T-helper 2 cell treated with Interferon-gamma antibody and Interleukin-4, amounts not matched to agents 5 μg/mL and 100 μg/mL, for 36 hours (primary cell): ENCODE results near the gene ROBO1.

Experiments
- DNase-seq: peaks from one replicate; pipeline ENCODE4 v3.0.0; 2021; ENCODE audit warnings: low spot score
- H3K27ac Mint-ChIP-seq: one replicate; pipeline ENCODE4 v1.8.0; 2021; ENCODE audit warnings: mild to moderate bottlenecking, mixed read lengths
- H3K27me3 Mint-ChIP-seq: one replicate; pipeline ENCODE4 v1.8.0; 2021; ENCODE audit warnings: low read depth, mixed read lengths
- H3K36me3 Mint-ChIP-seq: one replicate; pipeline ENCODE4 v1.8.0; 2021; ENCODE audit warnings: low read depth, mixed read lengths
- H3K4me1 Mint-ChIP-seq: one replicate; pipeline ENCODE4 v1.8.0; 2021; ENCODE audit warnings: low read depth, mixed read lengths
- H3K4me3 Mint-ChIP-seq: one replicate; pipeline ENCODE4 v1.8.0; 2022; ENCODE audit warnings: mild to moderate bottlenecking, moderate library complexity, mixed read lengths
- H3K9me3 Mint-ChIP-seq: one replicate; pipeline ENCODE4 v1.8.0; 2021; ENCODE audit warnings: mixed read lengths

ROBO1 gene

DNA sequence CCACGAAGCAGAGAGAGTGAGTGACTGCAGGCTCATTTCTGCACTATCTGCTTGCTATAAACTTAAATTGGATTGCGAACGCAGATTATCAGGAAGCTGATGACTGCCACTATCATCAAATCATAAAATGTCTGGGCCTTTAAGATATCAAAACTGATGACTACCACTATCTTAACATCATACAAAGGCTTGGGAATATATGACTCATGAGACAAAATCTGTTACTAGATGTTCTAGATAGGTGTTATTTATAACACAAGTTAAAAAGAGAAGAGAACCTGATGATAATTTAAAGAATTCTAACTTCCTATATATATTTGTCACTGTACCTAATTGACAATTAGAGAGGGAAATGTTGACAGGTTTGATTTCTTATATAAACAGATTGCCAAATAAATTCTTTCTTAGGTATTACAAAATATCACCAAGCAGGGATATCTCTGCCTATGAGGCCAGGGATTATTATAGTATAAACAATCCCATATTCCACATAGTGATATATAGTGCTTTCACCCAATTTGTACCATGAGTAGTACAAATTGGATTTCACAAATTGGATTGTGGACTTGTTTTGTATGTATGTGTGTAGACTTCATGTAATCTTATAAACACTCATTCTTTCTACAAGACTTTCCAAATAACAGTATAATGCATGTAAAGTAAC is 1157.2 kb downstream of the ROBO1 start:
- Mint-ChIP-seq H3K4me1 (no peaks in the 10 kb centered on the region), H3K9me3 (peaks cover 10% of the 10 kb centered on the region), H3K27ac (no peak overlapping the region), H3K36me3 (no peaks in the 10 kb centered on the region), H3K4me3 (no peak overlapping the region), H3K27me3 (no peaks in the 10 kb centered on the region)
- DNase-seq, result no peak

DNA sequence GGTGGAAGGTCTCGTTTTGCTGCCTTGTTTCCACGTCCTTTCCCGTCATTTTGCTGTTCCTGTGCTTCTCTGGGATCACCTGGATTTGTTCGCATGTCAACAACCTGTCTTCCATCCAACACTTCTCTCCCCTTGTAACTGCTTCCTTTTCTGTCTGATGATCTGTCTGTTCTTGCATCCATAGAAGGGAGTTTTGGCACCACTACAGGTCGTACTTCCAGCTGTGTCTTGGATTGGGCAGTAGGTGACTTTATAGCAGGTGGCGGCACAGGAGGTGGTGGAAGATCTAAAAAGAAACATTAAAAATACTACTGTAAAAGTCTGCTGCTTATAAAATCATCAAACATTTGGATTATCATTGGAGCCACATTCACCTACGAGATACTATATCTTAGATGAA is 1161.0 kb downstream of the ROBO1 start:
- Mint-ChIP-seq H3K27me3 (no peaks in the 10 kb centered on the region), H3K4me1 (no peaks in the 10 kb centered on the region), H3K4me3 (no peak overlapping the region), H3K27ac (no peak overlapping the region), H3K36me3 (no peaks in the 10 kb centered on the region), H3K9me3 (peaks cover 28% of the 10 kb centered on the region)
- DNase-seq, result no peak

DNA sequence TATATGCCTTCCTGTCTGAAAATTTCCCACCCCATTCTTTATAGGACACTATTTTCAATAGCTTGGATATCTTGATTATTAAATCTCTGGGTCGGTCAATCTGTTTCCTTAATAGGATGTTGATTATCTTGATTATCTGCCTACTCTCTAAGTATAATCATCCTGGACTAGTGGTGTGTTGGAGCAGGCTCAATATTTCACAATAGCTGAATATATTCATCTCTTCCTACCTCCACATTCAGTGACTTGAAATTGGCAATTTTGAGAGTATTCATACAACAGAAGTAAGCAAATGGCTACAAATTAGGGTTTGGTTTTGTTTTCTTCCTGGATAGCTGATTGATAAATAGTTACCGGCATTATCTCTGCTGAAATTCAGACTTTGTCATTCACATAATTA is 1162.6 kb downstream of the ROBO1 start:
- Mint-ChIP-seq H3K27me3 (no peaks in the 10 kb centered on the region), H3K36me3 (no peaks in the 10 kb centered on the region), H3K4me1 (no peaks in the 10 kb centered on the region), H3K4me3 (no peak overlapping the region), H3K9me3 (peaks cover 28% of the 10 kb centered on the region), H3K27ac (no peak overlapping the region)
- DNase-seq, result no peak

DNA sequence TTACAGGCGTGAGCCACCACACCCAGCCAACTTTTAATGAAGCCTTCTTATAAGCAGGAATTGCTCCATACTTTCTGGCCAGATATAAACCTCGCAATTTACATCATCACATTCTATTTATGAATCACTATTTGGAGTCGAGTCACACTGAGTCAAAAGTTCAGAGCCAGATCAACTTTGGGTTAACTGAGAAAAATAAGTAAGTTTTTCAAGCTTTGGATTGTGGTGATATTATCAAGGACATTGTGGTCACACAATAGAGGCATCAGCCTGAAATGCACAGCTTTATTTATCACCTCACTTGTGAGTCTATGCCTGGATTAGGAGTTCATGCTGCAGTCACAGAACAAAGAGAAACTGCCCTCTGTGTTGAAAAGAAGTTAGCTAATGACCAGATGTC is 1163.5 kb downstream of the ROBO1 start:
- Mint-ChIP-seq H3K9me3 (peaks cover 28% of the 10 kb centered on the region), H3K4me3 (no peak overlapping the region), H3K4me1 (no peaks in the 10 kb centered on the region), H3K27ac (no peak overlapping the region), H3K36me3 (no peaks in the 10 kb centered on the region), H3K27me3 (no peaks in the 10 kb centered on the region)
- no peak for DNase-seq

DNA sequence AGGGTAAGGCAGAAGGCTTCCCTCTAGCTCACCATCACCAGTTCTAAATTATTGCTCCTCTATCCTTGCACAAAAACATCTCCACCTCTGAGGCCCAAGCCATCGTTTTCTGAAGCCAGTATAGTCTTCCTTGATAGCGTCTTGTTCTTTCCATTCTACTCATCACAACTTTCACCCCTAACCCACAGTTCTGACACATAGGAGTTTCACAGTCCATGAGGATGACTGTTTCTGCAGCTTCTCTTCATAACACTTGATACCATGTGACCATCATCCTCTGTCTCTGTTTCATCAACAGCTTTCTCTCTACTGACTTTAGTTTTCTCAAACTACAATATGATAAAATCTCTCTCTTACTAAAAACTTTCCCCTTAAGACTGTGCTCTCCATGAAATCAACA is 1166.5 kb downstream of the ROBO1 start:
- Mint-ChIP-seq H3K4me1 (no peaks in the 10 kb centered on the region), H3K36me3 (no peaks in the 10 kb centered on the region), H3K4me3 (no peak overlapping the region), H3K27me3 (no peaks in the 10 kb centered on the region), H3K9me3 (peaks cover 21% of the 10 kb centered on the region), H3K27ac (no peak overlapping the region)
- no peak for DNase-seq

DNA sequence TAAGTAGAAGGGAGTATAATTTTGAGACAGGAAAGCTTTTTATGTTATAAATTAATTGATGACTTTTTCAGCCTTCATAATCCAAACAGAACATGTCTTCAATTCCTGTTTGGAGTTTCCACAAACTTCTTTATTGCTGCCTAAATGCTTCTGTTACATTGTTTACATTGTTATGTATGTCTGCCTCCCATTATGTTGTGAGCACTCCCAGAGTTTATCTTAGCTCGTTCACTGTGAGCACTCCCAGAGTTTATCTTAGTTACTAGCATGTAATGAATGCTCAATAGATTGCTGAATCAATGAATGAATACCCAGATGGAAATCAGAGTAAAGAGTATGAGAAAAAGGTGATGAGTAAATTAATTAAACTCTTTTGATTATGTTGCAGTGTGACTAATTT is 1178.0 kb downstream of the ROBO1 start:
- no peak for DNase-seq
- no peak overlapping the region for H3K4me3 Mint-ChIP-seq

DNA sequence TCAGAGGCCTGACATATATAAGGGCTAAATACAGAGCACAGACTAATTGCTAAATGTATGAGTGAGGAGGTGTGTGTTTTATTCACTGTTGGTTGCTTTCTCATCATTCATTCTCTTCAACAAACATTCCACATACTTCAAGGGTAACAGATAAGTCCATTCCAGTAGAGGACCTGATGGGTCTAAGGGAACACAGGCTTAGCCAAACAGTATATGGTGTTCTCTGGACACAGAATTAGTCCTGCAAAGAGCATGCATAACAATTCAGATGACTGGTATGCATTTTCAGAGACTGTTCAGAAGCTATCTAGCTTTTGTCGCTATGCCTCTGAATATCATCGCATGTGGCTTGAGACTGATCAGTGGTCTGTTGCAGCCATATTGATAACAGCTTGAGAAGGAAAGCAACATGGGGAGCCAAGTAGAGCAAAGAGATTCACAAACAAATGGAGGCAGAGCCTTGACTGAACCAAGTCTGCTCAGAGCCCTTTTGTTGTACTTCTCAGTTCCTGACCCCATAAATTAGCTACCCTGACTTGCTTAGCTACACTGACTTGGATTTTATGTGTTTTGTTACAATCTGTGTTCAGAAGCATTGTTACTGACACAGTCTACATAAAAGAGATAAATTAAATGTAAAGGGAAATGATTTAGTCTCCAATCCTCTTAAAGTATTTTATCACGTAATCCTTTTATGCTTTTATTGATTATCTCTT is 1178.7 kb downstream of the ROBO1 start:
- Mint-ChIP-seq H3K9me3 (peaks cover 28% of the 10 kb centered on the region), H3K27me3 (no peaks in the 10 kb centered on the region), H3K4me3 (no peak overlapping the region), H3K4me1 (no peaks in the 10 kb centered on the region), H3K27ac (no peak overlapping the region), H3K36me3 (no peaks in the 10 kb centered on the region)
- DNase-seq, result no peak

More for the DNA sequence above, 1178.0 kb downstream of the ROBO1 start:
- H3K36me3 Mint-ChIP-seq, result no peaks in the 10 kb centered on the region
- no peak overlapping the region for H3K27ac Mint-ChIP-seq
- peaks cover 27% of the 10 kb centered on the region for H3K9me3 Mint-ChIP-seq
- no peaks in the 10 kb centered on the region for H3K4me1 Mint-ChIP-seq
- no peaks in the 10 kb centered on the region for H3K27me3 Mint-ChIP-seq

DNA sequence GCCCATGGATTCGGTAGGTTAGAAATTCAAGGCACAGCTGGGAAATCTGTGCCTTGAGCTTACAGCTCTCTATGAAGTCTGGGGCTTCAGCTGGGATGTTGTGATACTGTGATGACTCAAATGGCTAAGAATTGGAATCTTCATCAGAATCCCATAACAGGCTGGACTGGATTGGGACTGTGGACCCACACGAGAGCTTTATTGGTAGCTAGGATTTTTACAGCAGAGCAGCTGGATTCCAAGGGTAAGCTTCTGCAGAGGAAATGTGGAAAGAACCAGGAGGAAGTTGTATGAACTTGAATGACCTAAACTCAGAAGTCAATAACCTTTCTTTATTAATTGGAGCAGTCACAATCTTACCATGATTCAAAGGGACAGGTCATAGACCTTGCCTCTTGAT is 1187.1 kb downstream of the ROBO1 start:
- H3K27me3 Mint-ChIP-seq, result no peaks in the 10 kb centered on the region
- H3K36me3 Mint-ChIP-seq, result no peaks in the 10 kb centered on the region
- H3K4me3 Mint-ChIP-seq, result no peak overlapping the region
- H3K4me1 Mint-ChIP-seq, result no peaks in the 10 kb centered on the region
- DNase-seq, result no peak
- H3K9me3 Mint-ChIP-seq, result peaks cover 15% of the 10 kb centered on the region
- H3K27ac Mint-ChIP-seq, result no peak overlapping the region

DNA sequence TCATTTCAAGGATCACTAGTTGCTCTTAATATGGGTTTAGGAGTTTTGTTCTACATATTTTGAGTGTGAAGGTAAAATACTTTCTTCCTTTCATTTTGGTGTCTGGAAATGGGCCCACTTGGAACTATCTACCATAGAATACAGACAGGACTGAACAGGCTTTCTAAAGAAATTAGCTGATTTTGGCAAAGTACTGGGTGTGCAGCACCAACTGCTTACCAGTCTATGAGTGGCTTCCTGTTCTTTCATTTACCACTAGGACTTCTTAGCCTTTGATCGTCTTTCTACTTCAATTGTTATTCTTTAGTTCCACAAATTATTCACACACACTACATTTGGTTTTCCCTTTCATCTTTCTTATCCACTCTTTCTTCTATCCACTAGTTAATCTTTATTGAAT is 1196.3 kb downstream of the ROBO1 start:
- Mint-ChIP-seq H3K9me3 (peaks cover 16% of the 10 kb centered on the region), H3K4me1 (no peaks in the 10 kb centered on the region), H3K4me3 (no peak overlapping the region), H3K27me3 (no peaks in the 10 kb centered on the region), H3K27ac (no peak overlapping the region), H3K36me3 (no peaks in the 10 kb centered on the region)
- DNase-seq, result no peak

DNA sequence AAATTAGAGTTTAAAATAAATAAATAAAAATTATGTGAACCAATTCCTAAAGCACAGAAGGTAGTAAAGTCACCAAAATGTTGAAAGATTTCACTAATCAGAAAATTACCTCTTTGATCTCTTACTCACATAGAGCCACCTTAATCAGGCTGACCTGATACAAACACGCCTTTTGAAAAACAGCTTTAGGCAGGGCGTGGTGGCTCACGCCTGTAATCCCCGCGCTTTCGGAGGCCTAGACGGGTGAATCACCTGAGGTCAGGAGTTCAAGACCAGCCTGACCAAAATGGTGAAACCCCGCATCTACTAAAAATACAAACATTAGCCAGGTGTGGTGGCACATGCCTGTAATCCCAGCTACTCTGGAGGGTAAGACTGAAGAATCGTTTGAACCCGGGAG is 1197.3 kb downstream of the ROBO1 start:
- Mint-ChIP-seq H3K4me3 (no peak overlapping the region), H3K27me3 (no peaks in the 10 kb centered on the region), H3K9me3 (peaks cover 22% of the 10 kb centered on the region), H3K27ac (no peak overlapping the region), H3K4me1 (no peaks in the 10 kb centered on the region), H3K36me3 (no peaks in the 10 kb centered on the region)
- DNase-seq, result no peak

DNA sequence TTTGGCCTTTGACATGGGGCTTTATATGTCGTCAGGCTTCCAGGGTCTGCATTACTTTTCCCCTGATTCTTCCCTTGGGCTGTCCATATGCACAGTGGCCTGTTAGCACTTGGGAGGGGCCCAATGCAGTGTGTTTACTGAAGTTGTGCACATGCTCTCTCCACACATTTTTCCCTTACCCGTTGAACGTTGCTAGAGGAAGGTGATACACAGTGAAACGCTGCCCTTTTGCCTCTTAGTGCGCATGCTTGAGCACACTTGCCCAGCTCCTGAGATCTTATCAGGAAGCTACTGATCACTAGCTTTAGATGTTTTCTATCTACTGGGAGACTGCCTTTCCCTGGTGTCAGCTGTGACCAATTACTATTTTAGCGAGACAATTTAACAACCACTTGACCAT is 1198.0 kb downstream of the ROBO1 start:
- Mint-ChIP-seq H3K27me3 (no peaks in the 10 kb centered on the region), H3K4me1 (no peaks in the 10 kb centered on the region), H3K27ac (no peak overlapping the region), H3K36me3 (no peaks in the 10 kb centered on the region), H3K9me3 (peaks cover 16% of the 10 kb centered on the region), H3K4me3 (no peak overlapping the region)
- DNase-seq, result no peak

DNA sequence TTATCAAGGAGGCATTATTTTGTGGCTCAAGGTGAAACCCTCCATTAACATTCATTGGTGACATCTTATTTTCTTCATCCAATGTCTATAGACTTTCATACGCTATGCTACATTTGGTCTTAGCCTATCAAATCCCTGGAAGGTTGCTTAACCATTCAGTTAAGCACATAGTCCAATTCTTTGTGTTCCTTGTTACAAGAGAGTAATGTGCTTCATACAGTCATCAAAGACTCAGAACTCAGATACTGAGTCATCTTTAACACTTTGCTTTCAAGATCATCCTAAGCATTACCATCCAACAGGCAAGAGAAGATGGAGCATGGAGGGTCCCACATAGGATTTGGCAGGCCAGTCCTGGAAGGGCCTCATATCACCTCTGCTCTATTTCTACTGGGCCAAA is 1202.1 kb downstream of the ROBO1 start:
- H3K4me1 Mint-ChIP-seq, result no peaks in the 10 kb centered on the region
- no peak overlapping the region for H3K27ac Mint-ChIP-seq
- H3K27me3 Mint-ChIP-seq, result no peaks in the 10 kb centered on the region
- H3K9me3 Mint-ChIP-seq, result peaks cover 29% of the 10 kb centered on the region
- H3K4me3 Mint-ChIP-seq, result no peak overlapping the region
- no peak for DNase-seq
- no peaks in the 10 kb centered on the region for H3K36me3 Mint-ChIP-seq

DNA sequence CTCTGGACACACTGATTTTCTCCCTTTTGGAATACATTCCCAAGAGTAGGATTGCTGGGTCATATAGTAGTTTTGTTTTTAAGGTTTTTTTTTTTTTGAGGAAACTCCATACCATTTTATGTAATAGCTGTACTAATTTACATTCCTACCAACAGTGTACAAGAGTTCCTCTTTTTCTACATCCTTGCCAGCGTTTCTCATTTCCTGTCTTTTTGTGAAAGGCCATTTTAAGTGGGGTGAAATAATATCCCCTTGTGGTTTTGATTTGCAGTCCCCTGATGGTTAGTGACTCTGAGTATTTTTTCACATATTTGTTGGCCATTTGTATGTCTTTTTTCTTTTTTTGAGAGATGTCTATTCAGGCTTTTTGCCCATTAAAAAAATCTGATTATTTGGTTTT is 1205.5 kb downstream of the ROBO1 start:
- Mint-ChIP-seq H3K9me3 (peaks cover 36% of the 10 kb centered on the region), H3K4me1 (no peaks in the 10 kb centered on the region), H3K36me3 (no peaks in the 10 kb centered on the region), H3K27ac (no peak overlapping the region), H3K4me3 (no peak overlapping the region), H3K27me3 (no peaks in the 10 kb centered on the region)
- DNase-seq, result no peak
